Measurements from ENCODE around the gene FNDC1. TPM values are rescaled to one million over a fixed set of nuclear protein-coding genes. Genes with fewer than 3 reads are reported as not detected.

FNDC1 gene
- total RNA-seq, 2 experiments from 2014 or later, result not detected

DNA sequence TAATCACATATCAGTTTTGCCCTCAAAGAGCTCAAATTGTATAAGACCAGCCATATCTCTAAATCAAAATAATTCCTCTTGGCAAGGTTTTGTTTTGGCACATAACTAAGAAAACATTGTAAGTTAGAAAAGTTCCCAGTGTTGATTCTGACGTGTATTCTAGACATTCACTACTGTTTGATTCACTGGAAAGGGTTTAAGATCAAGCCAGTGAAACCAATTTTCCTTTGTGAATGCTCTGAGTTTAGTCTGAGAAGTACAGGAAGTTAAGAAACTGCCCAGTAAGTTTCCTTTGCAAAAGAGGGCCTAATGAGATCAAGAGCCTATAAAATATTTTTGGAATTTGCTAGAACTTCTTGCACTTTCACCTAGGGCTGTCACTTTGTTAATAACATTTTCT, 143.0 kb downstream of the FNDC1 start:
- peaks cover 2% of the 10 kb centered on the region for H3K27me3 Mint-ChIP-seq
- no peaks in the 10 kb centered on the region for H3K9me3 Mint-ChIP-seq
- H3K4me3 Mint-ChIP-seq, result no peak overlapping the region
- H3K4me1 Mint-ChIP-seq, result no peaks in the 10 kb centered on the region
- H3K27ac Mint-ChIP-seq, result no peak overlapping the region
- DNase-seq, result no peak
- H3K36me3 Mint-ChIP-seq (ENCODE audit: low read depth), result no peaks in the 10 kb centered on the region
- ChIA-PET POLR2A (no interaction called here), CTCF (interaction anchor here (1.0 to 1.4 kb wide), 2 partner anchors 9 to 16 kb away, joined by 3 to 4 read pairs; no protein-coding TSS in a partner anchor)

DNA sequence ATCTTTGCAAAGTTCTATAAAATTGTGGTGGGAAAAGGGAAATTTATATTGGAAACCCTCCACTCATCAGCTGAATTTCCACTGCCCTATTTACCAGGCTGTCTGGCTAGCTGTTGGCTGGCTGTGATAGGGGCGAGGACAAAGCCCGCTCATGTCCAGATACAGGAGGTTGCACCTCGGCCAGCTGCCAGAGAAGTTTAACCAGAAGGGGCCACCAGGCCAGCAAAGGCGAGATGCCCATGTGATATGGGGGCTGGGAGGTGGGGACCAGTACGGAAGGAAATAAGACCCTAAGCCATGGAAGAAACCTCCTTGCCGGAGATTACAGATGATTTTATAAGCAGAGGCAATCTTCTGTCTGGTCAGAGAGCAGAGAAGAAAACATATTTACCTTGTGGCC, 143.8 kb downstream of the FNDC1 start:
- H3K4me3 Mint-ChIP-seq, result no peak overlapping the region
- DNase-seq, result no peak
- CTCF ChIA-PET, result interaction anchor here (0.6 to 1.4 kb wide), 2 partner anchors 15 to 1289 kb away, joined by 3 to 4 read pairs; no protein-coding TSS in a partner anchor
- H3K4me1 Mint-ChIP-seq, result no peaks in the 10 kb centered on the region
- H3K36me3 Mint-ChIP-seq (ENCODE audit: low read depth), result no peaks in the 10 kb centered on the region
- no peak overlapping the region for H3K27ac Mint-ChIP-seq
- H3K9me3 Mint-ChIP-seq, result no peaks in the 10 kb centered on the region
- no peaks in the 10 kb centered on the region for H3K27me3 Mint-ChIP-seq
- POLR2A ChIA-PET, result no interaction called here

DNA sequence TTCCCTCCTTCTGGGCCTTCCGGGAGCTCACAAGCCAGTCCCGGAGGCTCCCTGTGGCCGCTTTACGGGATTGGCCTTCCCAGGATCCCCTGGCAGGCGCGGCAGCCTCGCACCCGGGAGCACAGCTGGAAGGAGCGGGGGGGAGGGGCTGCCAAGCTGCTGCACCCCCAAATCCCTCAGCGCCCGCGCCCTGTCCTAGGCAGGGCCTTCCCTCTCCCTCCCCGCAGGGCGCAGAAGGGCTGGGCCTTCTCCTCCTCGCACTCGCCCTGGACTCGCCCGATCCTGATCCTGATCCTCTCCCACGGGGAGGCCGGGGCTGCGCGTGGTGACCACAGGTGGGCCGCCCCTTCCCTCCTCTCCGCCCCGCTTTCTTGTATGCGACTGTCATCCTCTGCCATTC, 146.4 kb downstream of the FNDC1 start:
- H3K4me3 Mint-ChIP-seq, result no peak overlapping the region
- H3K9me3 Mint-ChIP-seq, result no peaks in the 10 kb centered on the region
- no peak for DNase-seq
- no peaks in the 10 kb centered on the region for H3K36me3 Mint-ChIP-seq (ENCODE audit: low read depth)
- POLR2A ChIA-PET, result no interaction called here
- CTCF ChIA-PET, result no interaction called here
- no peaks in the 10 kb centered on the region for H3K4me1 Mint-ChIP-seq
- H3K27me3 Mint-ChIP-seq, result peaks cover 15% of the 10 kb centered on the region
- no peak overlapping the region for H3K27ac Mint-ChIP-seq

DNA sequence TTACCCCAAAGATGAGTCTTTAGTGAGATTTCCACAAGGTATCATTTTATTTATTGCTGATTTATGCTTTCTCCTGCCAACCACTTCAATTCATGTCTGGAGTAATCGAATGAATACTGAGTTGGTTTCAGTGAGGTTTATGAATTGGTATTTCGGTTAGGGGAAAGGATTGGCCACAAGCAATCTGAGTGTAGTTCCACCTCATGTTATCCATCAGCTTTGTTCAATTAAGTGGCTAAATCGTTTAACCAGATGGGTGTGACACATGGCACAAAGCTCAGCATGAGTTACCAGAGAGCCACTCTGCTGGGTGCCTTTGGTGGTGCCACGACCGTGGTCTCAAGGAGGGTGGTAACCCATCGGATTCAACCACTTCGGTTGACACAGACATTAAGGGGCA, 148.2 kb downstream of the FNDC1 start:
- H3K27ac Mint-ChIP-seq, result no peak overlapping the region
- ChIA-PET CTCF (interaction anchor here (0.9 kb wide), 1 partner anchor 307 kb away, joined by 3 read pairs; no protein-coding TSS in a partner anchor), POLR2A (no interaction called here)
- no peak for DNase-seq
- no peaks in the 10 kb centered on the region for H3K36me3 Mint-ChIP-seq (ENCODE audit: low read depth)
- no peak overlapping the region for H3K4me3 Mint-ChIP-seq
- H3K4me1 Mint-ChIP-seq, result no peaks in the 10 kb centered on the region
- no peaks in the 10 kb centered on the region for H3K9me3 Mint-ChIP-seq
- H3K27me3 Mint-ChIP-seq, result peaks cover 23% of the 10 kb centered on the region

DNA sequence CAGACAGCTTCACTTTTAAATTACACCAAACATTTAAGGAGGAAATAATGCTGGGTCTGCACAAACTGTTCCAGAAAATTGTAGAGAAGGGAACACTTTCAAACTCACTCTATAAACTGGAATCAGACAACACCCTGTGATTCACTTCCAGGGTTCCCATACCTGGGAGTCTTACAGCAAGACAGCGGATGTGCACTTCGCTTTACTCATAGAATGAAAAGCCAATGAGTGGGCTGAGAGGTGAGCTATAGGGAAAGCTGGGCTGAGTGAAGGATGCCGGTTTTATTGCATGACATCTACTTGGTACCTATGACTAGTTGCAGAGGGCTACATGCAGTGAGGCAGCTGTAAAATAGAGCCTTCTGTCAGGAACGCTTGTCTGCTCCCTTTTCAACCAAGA, 152.1 kb downstream of the FNDC1 start:
- Mint-ChIP-seq H3K27me3 (peaks cover 23% of the 10 kb centered on the region), H3K4me3 (no peak overlapping the region), H3K9me3 (no peaks in the 10 kb centered on the region), H3K27ac (no peak overlapping the region), H3K36me3 (ENCODE audit: low read depth) (no peaks in the 10 kb centered on the region), H3K4me1 (no peaks in the 10 kb centered on the region)
- DNase-seq, result no peak
- ChIA-PET POLR2A (no interaction called here), CTCF (no interaction called here)

Other genes starting within 250 kb of the FNDC1 start
- 1 to 10 TPM; 2.4 to 2.9 TPM for gene RSPH3, start 169.2 kb upstream of the FNDC1 start, total RNA-seq
- gene TAGAP, start 124.4 kb upstream of the FNDC1 start, total RNA-seq, result 10 to 100 TPM; 60.3 to 67.9 TPM

Data from activated CD4-positive, alpha-beta T cell treated with anti-CD3 and anti-CD28 coated beads, Interleukin-2, amount 10 ng/mL, durations not matched to agents 7 days and 5 days (primary cell).